ENCODE data around the gene PTPN3. TPM values are rescaled to one million over a fixed set of nuclear protein-coding genes. Genes with fewer than 3 reads are reported as not detected.

PTPN3 gene
- total RNA-seq, 2 experiments from 2014 or later, result 0.58 to 1.3 TPM

GRCh38 chr9:109459423-109459822 lies 38.7 kb downstream of the PTPN3 start:
- POLR2A ChIA-PET, result no interaction called here
- Mint-ChIP-seq H3K36me3 (ENCODE audit: low read depth) (no peaks in the 10 kb centered on the region), H3K4me1 (ENCODE audit: low read depth) (peaks cover 5% of the 10 kb centered on the region), H3K9me3 (no peaks in the 10 kb centered on the region), H3K27me3 (peaks cover 8% of the 10 kb centered on the region), H3K4me3 (no peak overlapping the region), H3K27ac (no peak overlapping the region)
- TF ChIP-seq CTCF (IDR thresholded peaks at IDR 0.05), result no peak
- intact Hi-C loops (cut with micrococcal nuclease), result no loop called here
- CTCF ChIA-PET, result interaction anchor here (1.3 to 3.1 kb wide), 2 partner anchors 10 to 12 kb away, joined by 3 to 17 read pairs; no protein-coding TSS in a partner anchor
- ATAC-seq (no peak), DNase-seq (no peak)

- no peaks in the 10 kb centered on the region for H3K36me3 Mint-ChIP-seq (ENCODE audit: low read depth)
- H3K4me1 Mint-ChIP-seq (ENCODE audit: low read depth), result no peaks in the 10 kb centered on the region
- intact Hi-C loops (cut with micrococcal nuclease), result no loop called here
- ChIA-PET CTCF (interaction anchor here (1.3 to 3.1 kb wide), 4 partner anchors 8 to 18 kb away, joined by 3 to 17 read pairs (median 6); no protein-coding TSS in a partner anchor), POLR2A (no interaction called here)
- H3K4me3 Mint-ChIP-seq, result no peak overlapping the region
- ATAC-seq (no peak), DNase-seq (no peak)
- H3K9me3 Mint-ChIP-seq, result no peaks in the 10 kb centered on the region
- H3K27ac Mint-ChIP-seq, result no peak overlapping the region
- peaks cover 11% of the 10 kb centered on the region for H3K27me3 Mint-ChIP-seq
- TF ChIP-seq CTCF (IDR thresholded peaks at IDR 0.05), result no peak
These were observed 39.5 kb downstream of the PTPN3 start for GRCh38 chr9:109458453-109459211.

GRCh38 chr9:109456811-109457210 lies 41.3 kb downstream of the PTPN3 start:
- no peak for TF ChIP-seq CTCF (IDR thresholded peaks at IDR 0.05)

GRCh38 chr9:109455861-109456260 lies 42.2 kb downstream of the PTPN3 start:
- Mint-ChIP-seq H3K4me3 (no peak overlapping the region), H3K27me3 (peaks cover 10% of the 10 kb centered on the region), H3K9me3 (no peaks in the 10 kb centered on the region), H3K27ac (no peak overlapping the region), H3K36me3 (ENCODE audit: low read depth) (no peaks in the 10 kb centered on the region), H3K4me1 (ENCODE audit: low read depth) (no peaks in the 10 kb centered on the region)
- no peak for TF ChIP-seq CTCF (IDR thresholded peaks at IDR 0.05)
- ChIA-PET POLR2A (no interaction called here), CTCF (interaction anchor here (0.9 to 1.4 kb wide), 3 partner anchors 10 to 58 kb away, joined by 3 read pairs; no protein-coding TSS in a partner anchor)
- peak; percentile 9 for DNase-seq
- intact Hi-C loops (cut with micrococcal nuclease), result no loop called here
- ATAC-seq, result no peak

More at GRCh38 chr9:109456811-109457210, 41.3 kb downstream of the PTPN3 start:
- Mint-ChIP-seq H3K27ac (no peak overlapping the region), H3K4me3 (no peak overlapping the region), H3K9me3 (no peaks in the 10 kb centered on the region), H3K36me3 (ENCODE audit: low read depth) (no peaks in the 10 kb centered on the region), H3K27me3 (peaks cover 10% of the 10 kb centered on the region), H3K4me1 (ENCODE audit: low read depth) (no peaks in the 10 kb centered on the region)
- ChIA-PET CTCF (interaction anchor here (1.0 to 3.1 kb wide), 3 partner anchors 13 to 63 kb away, joined by 3 to 17 read pairs (median 8); no protein-coding TSS in a partner anchor), POLR2A (no interaction called here)
- no peak for DNase-seq
- no peak for ATAC-seq
- intact Hi-C loops (cut with micrococcal nuclease), result no loop called here

- ChIA-PET CTCF (interaction anchor here (0.9 to 1.4 kb wide), 3 partner anchors 11 to 58 kb away, joined by 3 read pairs; no protein-coding TSS in a partner anchor), POLR2A (no interaction called here)
- Mint-ChIP-seq H3K9me3 (no peaks in the 10 kb centered on the region), H3K4me3 (no peak overlapping the region), H3K36me3 (ENCODE audit: low read depth) (no peaks in the 10 kb centered on the region), H3K4me1 (ENCODE audit: low read depth) (no peaks in the 10 kb centered on the region), H3K27me3 (peaks cover 10% of the 10 kb centered on the region), H3K27ac (no peak overlapping the region)
- DNase-seq (no peak), ATAC-seq (no peak)
- intact Hi-C loops (cut with micrococcal nuclease), result no loop called here
- no peak for TF ChIP-seq CTCF (IDR thresholded peaks at IDR 0.05)
These were observed 42.7 kb downstream of the PTPN3 start for GRCh38 chr9:109455391-109455790.
